Esophagus muscularis mucosa (tissue), 4 donors: ENCODE results near the gene MRPL23.

Experiments
- EP300 ChIP-seq: sonication (generic); formaldehyde crosslinking; IDR thresholded peaks from one replicate; pipeline ENCODE4 v1.6.1; 2017; ENCODE audit warnings: antibody characterized with exemption
- POLR2A ChIP-seq: fragments of 450-650 bp; IDR thresholded peaks from one replicate; pipeline ENCODE4 v1.6.1; 2017; ENCODE audit warnings: antibody characterized with exemption, moderate library complexity, mild to moderate bottlenecking, low read depth
- POLR2AphosphoS5 ChIP-seq, 2 donors: sonication (generic); formaldehyde crosslinking; IDR thresholded peaks; one replicate each; pipeline ENCODE4 v1.6.1; 2017; ENCODE audit warnings: antibody characterized with exemption in 2 of 2
- TF ChIP-seq, protein P1 (sequence below), 3 experiments: fragments of 200-600 bp in 2 of 3; fragments of 450-650 bp in 1 of 3; sonication (generic) in 2 of 3; IDR thresholded peaks; one replicate each; pipeline ENCODE4 v1.5.1; 2017 to 2019; ENCODE audit warnings: antibody characterized with exemption in 3 of 3, mild to moderate bottlenecking in 2 of 3, moderate library complexity in 1 of 3

DNA sequence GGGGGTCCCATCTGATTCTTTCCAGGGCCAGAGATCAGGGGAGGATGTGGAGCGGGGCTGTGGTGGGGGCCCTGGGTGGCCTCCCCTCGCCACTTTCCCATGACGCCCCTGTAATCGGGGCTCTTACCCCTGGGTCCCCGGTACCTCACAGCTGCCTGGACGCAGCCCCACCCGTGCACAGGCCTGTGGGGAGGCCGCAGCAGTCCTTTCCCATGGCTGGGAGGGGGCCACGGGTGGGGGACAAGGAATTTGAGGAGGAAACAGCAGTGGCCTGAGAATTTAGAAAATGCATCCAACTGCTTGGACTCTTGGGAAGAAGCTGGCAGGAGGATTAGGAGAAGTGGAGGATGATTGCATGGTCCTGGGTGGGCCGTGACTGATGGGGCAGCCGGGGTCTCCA, 32.5 kb downstream of the MRPL23 start:
- TF ChIP-seq POLR2A (no peak), POLR2AphosphoS5 (IDR thresholded peaks at IDR 0.05) (no peak), EP300 (no peak)
- TF ChIP-seq, protein P1, sequence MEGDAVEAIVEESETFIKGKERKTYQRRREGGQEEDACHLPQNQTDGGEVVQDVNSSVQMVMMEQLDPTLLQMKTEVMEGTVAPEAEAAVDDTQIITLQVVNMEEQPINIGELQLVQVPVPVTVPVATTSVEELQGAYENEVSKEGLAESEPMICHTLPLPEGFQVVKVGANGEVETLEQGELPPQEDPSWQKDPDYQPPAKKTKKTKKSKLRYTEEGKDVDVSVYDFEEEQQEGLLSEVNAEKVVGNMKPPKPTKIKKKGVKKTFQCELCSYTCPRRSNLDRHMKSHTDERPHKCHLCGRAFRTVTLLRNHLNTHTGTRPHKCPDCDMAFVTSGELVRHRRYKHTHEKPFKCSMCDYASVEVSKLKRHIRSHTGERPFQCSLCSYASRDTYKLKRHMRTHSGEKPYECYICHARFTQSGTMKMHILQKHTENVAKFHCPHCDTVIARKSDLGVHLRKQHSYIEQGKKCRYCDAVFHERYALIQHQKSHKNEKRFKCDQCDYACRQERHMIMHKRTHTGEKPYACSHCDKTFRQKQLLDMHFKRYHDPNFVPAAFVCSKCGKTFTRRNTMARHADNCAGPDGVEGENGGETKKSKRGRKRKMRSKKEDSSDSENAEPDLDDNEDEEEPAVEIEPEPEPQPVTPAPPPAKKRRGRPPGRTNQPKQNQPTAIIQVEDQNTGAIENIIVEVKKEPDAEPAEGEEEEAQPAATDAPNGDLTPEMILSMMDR (IDR thresholded peaks at IDR 0.05): no peak
